Measurements from ENCODE around the gene SLC46A1. TPM values are rescaled to one million over a fixed set of nuclear protein-coding genes. Genes with fewer than 3 reads are reported as not detected.

SLC46A1 gene
- total and polyA plus RNA-seq, 10 of the 15 experiments (the other 5 are each of a cell fraction or from before 2014, with no cell fraction given): 1.7 to 6.9 (median 4.0) TPM

- peak within 1 kb of the TSS; percentile 67 for H3K9ac ChIP-seq (ENCODE audit: control insufficient read depth, insufficient read depth, low read length)
- H3K4me1 ChIP-seq (ENCODE audit: control insufficient read depth, insufficient read depth, low read length): peaks cover 7% of the 10 kb centered on the region
- peak within 1 kb of the TSS; percentile 88 for H3K4me3 ChIP-seq
- H4K20me1 ChIP-seq (ENCODE audit: control insufficient read depth, insufficient read depth): peaks cover 3% of the 10 kb centered on the region; the same call in 1 of the 2 replicates
- H3K9me3 ChIP-seq (replicated peaks; ENCODE audit: control insufficient read depth, insufficient read depth, low read length): no peaks in the 10 kb centered on the region
- no TSS peak for BruUV-seq (replicated peaks)
- H3K79me2 ChIP-seq (ENCODE audit: control insufficient read depth, insufficient read depth, low read length): peaks cover 2% of the 10 kb centered on the region; the same call in 1 of the 2 replicates
- ATAC-seq (peak; percentile 97), DNase-seq (ENCODE audit: low read depth, low spot score) (peak; percentile 63), FAIRE-seq (peak; percentile 84)
- WGBS (ENCODE audit: insufficient coverage, insufficient replicate concordance, low lambda C conversion rate, missing lambda C conversion rate): 1% methylated on average over 46 of the region's 80 CpGs
- no peaks in the 10 kb centered on the region for H3K36me3 ChIP-seq (ENCODE audit: control insufficient read depth in 2 of 2, insufficient read depth in 2 of 2, low read length in 1 of 2)
- H3K4me2 ChIP-seq (ENCODE audit: control insufficient read depth, insufficient read depth): peak within 1 kb of the TSS; percentile 93
- RAD21 ChIA-PET (ENCODE audit: unreplicated experiment): interaction anchor here (0.7 kb wide), 1 partner anchor 131 kb away, joined by 3 read pairs; no protein-coding TSS in a partner anchor
- in situ Hi-C loops (cut with MboI) (loop anchor here (10.0 kb wide), 1 partner anchor 173 kb away; no protein-coding TSS in a partner anchor), intact Hi-C loops (cut with micrococcal nuclease; ENCODE audit: unreplicated experiment) (loop anchor here (10.0 kb wide), 2 partner anchors 63 to 173 kb away; no protein-coding TSS in a partner anchor)
- H2AFZ ChIP-seq (ENCODE audit: control insufficient read depth, low read depth, low read length): peak within 1 kb of the TSS; percentile 65
- H3K27ac ChIP-seq (ENCODE audit: control insufficient read depth, insufficient read depth): no peak within 1 kb of the TSS
- H3K27me3 ChIP-seq (replicated peaks in 1 of 2; ENCODE audit: control insufficient read depth in 2 of 2, insufficient read depth in 2 of 2, low read length in 1 of 2): no peaks in the 10 kb centered on the region
- POLR2A ChIA-PET: interaction anchor here (0.6 kb wide), 1 partner anchor 195 kb away, joined by 3 read pairs; no protein-coding TSS in a partner anchor
- CTCF ChIA-PET: interaction anchor here (1.7 kb wide), 1 partner anchor 45 kb away, joined by 5 read pairs; no protein-coding TSS in a partner anchor
- SMC1A ChIA-PET (ENCODE audit: uncharacterized antibody, unreplicated experiment): interaction anchor here (1.4 to 1.5 kb wide), 2 partner anchors 20 to 45 kb away, joined by 3 to 5 read pairs; no protein-coding TSS in a partner anchor
- TF ChIP-seq ETV6 (conservative IDR thresholded peaks at IDR 0.05 in 1 of 2, IDR thresholded peaks at IDR 0.05 in 1 of 2; ENCODE audit: borderline replicate concordance in 1 of 2, low read depth in 1 of 2) (no peak), IRF5 (IDR thresholded peaks at IDR 0.05; ENCODE audit: borderline replicate concordance) (no peak), RELA (IDR thresholded peaks at IDR 0.05; ENCODE audit: borderline replicate concordance, partially characterized antibody) (peak; percentile 13), MEF2B (IDR thresholded peaks at IDR 0.05; ENCODE audit: partially characterized antibody, poor library complexity, severe bottlenecking) (peak; percentile 64), NRF1 (conservative IDR thresholded peaks at IDR 0.05; ENCODE audit: low read depth, low read length) (0 out of 2 replicates have a peak, but pooled peaks have one; percentile 3), NR2F1 (conservative IDR thresholded peaks at IDR 0.05) (no peak)
- TF ChIP-seq, protein P1, sequence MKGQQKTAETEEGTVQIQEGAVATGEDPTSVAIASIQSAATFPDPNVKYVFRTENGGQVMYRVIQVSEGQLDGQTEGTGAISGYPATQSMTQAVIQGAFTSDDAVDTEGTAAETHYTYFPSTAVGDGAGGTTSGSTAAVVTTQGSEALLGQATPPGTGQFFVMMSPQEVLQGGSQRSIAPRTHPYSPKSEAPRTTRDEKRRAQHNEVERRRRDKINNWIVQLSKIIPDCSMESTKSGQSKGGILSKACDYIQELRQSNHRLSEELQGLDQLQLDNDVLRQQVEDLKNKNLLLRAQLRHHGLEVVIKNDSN (IDR thresholded peaks at IDR 0.05; ENCODE audit: borderline replicate concordance, extremely low read length, insufficient read depth, low read depth, low read length): peak; percentile 92
- TF ChIP-seq, protein P2, sequence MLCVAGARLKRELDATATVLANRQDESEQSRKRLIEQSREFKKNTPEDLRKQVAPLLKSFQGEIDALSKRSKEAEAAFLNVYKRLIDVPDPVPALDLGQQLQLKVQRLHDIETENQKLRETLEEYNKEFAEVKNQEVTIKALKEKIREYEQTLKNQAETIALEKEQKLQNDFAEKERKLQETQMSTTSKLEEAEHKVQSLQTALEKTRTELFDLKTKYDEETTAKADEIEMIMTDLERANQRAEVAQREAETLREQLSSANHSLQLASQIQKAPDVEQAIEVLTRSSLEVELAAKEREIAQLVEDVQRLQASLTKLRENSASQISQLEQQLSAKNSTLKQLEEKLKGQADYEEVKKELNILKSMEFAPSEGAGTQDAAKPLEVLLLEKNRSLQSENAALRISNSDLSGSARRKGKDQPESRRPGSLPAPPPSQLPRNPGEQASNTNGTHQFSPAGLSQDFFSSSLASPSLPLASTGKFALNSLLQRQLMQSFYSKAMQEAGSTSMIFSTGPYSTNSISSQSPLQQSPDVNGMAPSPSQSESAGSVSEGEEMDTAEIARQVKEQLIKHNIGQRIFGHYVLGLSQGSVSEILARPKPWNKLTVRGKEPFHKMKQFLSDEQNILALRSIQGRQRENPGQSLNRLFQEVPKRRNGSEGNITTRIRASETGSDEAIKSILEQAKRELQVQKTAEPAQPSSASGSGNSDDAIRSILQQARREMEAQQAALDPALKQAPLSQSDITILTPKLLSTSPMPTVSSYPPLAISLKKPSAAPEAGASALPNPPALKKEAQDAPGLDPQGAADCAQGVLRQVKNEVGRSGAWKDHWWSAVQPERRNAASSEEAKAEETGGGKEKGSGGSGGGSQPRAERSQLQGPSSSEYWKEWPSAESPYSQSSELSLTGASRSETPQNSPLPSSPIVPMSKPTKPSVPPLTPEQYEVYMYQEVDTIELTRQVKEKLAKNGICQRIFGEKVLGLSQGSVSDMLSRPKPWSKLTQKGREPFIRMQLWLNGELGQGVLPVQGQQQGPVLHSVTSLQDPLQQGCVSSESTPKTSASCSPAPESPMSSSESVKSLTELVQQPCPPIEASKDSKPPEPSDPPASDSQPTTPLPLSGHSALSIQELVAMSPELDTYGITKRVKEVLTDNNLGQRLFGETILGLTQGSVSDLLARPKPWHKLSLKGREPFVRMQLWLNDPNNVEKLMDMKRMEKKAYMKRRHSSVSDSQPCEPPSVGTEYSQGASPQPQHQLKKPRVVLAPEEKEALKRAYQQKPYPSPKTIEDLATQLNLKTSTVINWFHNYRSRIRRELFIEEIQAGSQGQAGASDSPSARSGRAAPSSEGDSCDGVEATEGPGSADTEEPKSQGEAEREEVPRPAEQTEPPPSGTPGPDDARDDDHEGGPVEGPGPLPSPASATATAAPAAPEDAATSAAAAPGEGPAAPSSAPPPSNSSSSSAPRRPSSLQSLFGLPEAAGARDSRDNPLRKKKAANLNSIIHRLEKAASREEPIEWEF (IDR thresholded peaks at IDR 0.05; ENCODE audit: insufficient replicate concordance, low read depth, low read length): no peak
Measured at GRCh38 chr17:28371245-28372202, 34.5 kb downstream of the SLC46A1 start, which contains the start of gene SARM1. SARM1 (plus strand) TSS chr17:28371694; CDS start chr17:28372033, 339 bp downstream.
